Femur (tissue), 1 donor: ENCODE measurements around the gene PRDM16.
A peak's percentile ranks its signal among the peaks of the same experiment; 100 is the strongest.

ENCODE experiments used
- DNase-seq: peaks from one replicate; pipeline ENCODE4 v3.0.0-alpha.2; 2017

The PRDM16 gene

GRCh38 chr1:3111348-3112021, 42.5 kb downstream of the PRDM16 start:
- DNase-seq, result no peak

GRCh38 chr1:3112526-3112925, 43.5 kb downstream of the PRDM16 start:
- DNase-seq, result no peak

GRCh38 chr1:3113047-3113740, 44.2 kb downstream of the PRDM16 start:
- no peak for DNase-seq

- no peak for DNase-seq
Observed at GRCh38 chr1:3113741-3114056, 44.7 kb downstream of the PRDM16 start.

- no peak for DNase-seq
Observed at GRCh38 chr1:3114131-3114744, 45.2 kb downstream of the PRDM16 start.

- no peak for DNase-seq
Observed at GRCh38 chr1:3114846-3115245, 45.8 kb downstream of the PRDM16 start.

- no peak for DNase-seq
Observed at GRCh38 chr1:3115275-3116149, 46.5 kb downstream of the PRDM16 start.

GRCh38 chr1:3116150-3116510, 47.1 kb downstream of the PRDM16 start:
- DNase-seq, result no peak

GRCh38 chr1:3116560-3116959, 47.6 kb downstream of the PRDM16 start:
- no peak for DNase-seq

GRCh38 chr1:3117879-3118278, 48.9 kb downstream of the PRDM16 start:
- no peak for DNase-seq

- DNase-seq, result no peak
Observed at GRCh38 chr1:3119061-3119460, 50.1 kb downstream of the PRDM16 start.

- no peak for DNase-seq
Observed at GRCh38 chr1:3119725-3120124, 50.7 kb downstream of the PRDM16 start.

- DNase-seq, result peak; percentile 43
Observed at GRCh38 chr1:3120140-3120539, 51.1 kb downstream of the PRDM16 start.

GRCh38 chr1:3120994-3121393, 52.0 kb downstream of the PRDM16 start:
- DNase-seq, result no peak

- DNase-seq, result no peak
Observed at GRCh38 chr1:3121401-3122210, 52.6 kb downstream of the PRDM16 start.

GRCh38 chr1:3122311-3122710, 53.3 kb downstream of the PRDM16 start:
- DNase-seq, result no peak

- DNase-seq, result no peak
Observed at GRCh38 chr1:3124246-3124645, 55.2 kb downstream of the PRDM16 start.

GRCh38 chr1:3125078-3125477, 56.1 kb downstream of the PRDM16 start:
- DNase-seq, result no peak

GRCh38 chr1:3125546-3126368, 56.8 kb downstream of the PRDM16 start:
- no peak for DNase-seq

GRCh38 chr1:3126756-3127678, 58.0 kb downstream of the PRDM16 start:
- DNase-seq, result peak; percentile 48

GRCh38 chr1:3127738-3128137, 58.7 kb downstream of the PRDM16 start:
- DNase-seq, result no peak
